Stimulated activated CD4-positive, alpha-beta T cell treated with anti-CD3 and anti-CD28 coated beads, Interleukin-12 subunit alpha, Interleukin-12 subunit beta, amount 100 ng/mL, for 4 hours (primary cell): ENCODE results near the gene SP5.
"Not testable (repeated sequence)": the region's sequence is repeated elsewhere in the genome, so short reads cannot be mapped to it uniquely, and the experiment has no call there.

Experiments
- DNase-seq: peaks from one replicate; pipeline ENCODE4 v3.0.0-alpha.2; 2020

Gene SP5

DNA sequence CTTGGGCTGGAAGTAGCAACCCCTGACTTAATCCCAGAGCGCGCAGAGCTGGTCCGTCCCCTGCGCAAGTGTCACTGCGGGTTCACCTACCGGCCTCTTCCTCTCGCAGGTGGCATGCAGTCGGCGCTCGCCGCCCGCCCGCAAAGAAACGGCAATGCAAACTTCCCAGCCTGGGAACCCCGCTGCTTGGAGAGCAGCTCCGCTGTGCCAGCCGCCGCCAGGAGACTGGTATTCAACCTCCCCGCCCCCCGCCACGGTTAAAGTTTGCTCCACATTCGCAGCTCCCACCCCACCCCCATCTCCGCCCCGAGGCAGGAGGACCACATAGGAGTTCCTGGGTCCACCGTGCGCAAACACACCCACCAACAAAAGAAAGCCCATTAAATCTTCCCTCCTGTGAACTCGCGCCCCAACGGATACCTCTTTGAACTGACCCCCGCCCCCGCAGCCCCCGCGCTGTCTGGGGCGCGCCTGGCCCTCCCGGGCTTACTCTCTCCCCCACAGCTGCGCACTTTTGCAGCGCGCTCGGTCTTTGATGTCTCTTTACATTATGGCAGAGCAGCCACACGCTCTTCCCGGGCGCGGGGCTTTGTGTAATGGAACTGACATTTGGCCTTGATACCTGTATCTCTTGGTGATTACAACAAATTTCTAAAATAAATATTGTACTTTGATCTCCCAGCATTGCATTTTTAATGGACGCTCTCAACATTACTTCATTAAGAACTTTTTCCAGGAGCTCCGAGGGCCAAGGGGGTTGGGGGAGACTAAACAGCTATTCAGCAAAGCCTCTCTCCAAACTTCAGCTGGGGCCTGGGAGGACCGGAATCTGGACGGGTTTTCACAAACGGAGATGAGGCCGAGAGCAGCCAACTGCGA is 3.1 kb upstream of the SP5 start:
- DNase-seq, result no peak

DNA sequence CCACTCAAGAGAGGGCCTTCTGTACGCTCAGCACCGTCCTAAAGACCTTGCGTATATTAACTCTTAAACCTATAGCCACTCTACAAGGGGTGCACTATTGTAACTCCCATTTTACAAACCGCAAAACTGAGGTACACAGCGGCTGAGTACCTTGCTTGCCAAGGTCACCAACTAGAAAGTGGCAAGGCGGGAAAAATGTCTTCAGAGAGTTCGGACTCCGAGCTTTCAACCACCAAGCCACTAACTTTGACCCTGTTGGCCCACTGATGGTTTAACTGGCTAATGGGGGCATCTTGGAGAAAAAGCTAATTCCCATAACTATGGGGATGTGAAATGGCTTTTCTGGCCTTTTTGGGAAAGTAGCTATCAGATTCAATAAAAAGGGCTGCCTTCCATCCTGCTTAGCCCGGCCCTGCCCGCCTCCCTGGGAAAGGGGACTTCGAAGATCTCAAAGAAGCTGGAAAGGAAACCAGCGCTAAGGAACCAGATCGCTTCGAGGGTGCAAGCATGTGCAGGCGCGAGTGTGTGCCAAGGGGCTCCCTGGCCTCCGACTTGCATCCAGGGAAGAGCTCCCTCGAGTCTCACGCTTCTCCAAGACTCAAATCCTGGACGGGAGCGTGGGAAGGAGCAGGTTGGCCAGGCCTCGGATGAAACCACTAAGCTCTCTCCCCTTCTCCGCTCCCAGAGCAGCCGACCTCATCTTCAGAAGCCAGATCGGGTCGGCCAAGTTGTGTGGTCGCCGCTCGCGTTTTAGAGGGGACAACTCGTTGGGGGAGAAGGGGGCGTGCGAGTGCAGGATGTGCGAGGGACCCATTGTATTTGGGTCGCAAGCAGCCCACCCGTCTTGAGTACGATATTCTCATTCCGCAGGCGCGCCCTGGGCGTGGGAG is 2.2 kb upstream of the SP5 start:
- DNase-seq, result no peak

DNA sequence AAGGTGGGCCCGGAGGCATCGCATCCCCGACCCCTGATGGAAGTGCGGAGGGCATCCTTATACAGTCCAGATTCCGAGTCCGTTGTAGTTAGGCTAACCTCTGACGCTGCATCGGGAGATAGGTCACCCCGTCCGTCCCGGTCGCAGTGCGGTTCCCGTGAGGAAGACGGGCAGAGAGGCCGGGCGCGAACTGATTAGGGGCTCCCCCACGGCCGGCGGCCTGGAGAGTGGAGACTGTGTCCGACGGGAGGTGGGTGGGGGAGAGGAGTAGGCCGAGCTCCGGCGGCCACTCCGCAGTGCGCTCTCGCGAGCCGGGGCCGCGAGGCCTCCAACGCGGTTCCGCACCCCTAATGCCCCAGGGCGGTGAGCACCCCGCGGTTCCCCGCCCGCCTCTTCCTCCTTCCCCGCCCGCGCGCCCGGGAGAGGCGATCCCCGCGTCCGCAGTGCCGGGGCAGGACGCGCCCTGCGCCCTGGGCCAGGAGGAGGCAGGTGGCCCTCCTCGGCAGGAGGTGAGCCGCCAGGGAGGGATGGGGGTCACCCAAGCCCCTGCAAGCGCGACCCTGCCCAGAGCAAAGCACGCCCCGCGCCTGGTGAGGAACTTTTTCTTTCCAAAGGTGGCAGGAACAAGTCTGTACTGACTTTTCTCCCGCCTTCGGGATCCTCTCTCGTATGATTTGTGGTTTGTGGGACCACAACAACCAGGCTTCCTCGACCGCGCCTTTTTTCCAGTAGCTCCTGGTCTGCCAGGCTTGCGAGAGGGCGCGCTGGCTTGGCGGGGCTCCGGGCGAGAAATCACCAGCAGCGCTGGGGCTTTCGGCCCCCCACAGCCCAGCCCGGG is 1.4 kb upstream of the SP5 start:
- DNase-seq, result no peak

DNA sequence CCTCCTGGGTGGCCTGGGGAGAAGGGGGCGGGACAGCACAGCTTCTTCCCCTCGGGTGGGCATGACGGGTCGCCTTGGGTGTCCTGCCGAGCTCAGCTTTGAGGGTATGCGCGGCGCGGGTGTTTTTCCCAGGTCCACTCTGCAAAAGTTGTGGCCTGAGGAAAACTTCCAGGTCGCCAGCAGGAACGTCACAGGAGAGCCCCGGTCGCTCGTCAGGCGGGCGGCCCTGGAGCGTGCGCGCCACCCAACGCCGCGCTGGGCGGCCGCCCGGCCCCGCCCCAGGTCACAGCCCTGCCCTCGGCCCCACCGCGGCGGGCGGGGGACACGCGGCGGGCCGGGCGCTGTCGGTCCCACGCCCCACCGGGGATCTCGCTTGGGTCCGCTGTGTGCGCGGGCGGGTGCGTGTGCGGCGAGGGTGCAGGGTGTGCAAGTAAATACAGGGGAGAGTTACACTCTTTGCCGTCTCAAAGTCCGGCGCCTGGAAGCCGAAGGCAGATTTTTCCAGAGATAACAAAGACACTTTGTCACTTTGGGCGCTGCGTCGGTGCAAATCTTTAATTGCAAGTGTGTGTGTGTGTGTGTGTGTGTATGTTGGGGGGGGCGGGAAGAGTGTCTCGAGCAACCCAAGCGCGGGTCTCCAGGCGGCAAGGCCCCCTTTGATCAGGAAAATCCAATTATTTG is 616 bp upstream of the SP5 start:
- no peak for DNase-seq

DNA sequence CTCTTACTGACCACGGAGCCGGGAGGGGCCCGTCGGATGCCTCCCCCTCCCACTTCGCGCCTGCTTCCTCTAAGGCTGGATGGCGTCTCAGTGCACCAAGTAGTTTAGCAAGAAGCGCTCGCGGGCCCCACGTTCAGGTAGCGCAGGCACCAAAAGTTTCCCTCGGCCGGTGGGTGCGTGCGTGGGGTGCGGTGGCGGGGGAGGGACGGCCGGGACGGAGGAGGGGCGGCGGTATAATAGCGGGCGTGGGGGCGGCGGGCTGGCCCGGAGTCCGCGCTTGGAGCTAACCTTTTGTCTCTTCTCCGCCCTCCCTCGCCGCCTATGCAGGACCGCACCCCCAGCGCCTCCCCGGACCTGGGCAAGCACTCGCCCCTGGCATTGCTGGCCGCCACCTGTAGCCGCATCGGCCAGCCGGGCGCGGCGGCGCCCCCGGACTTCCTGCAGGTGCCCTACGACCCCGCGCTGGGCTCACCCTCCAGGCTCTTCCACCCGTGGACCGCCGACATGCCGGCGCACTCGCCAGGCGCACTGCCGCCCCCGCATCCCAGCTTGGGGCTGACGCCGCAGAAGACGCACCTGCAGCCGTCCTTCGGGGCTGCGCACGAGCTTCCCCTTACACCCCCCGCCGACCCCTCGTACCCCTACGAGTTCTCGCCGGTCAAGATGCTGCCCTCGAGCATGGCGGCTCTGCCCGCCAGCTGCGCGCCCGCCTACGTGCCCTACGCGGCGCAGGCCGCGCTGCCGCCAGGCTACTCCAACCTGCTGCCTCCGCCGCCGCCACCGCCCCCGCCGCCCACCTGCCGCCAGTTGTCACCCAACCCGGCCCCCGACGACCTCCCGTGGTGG is 1.0 kb downstream of the SP5 start:
- DNase-seq, result no peak

DNA sequence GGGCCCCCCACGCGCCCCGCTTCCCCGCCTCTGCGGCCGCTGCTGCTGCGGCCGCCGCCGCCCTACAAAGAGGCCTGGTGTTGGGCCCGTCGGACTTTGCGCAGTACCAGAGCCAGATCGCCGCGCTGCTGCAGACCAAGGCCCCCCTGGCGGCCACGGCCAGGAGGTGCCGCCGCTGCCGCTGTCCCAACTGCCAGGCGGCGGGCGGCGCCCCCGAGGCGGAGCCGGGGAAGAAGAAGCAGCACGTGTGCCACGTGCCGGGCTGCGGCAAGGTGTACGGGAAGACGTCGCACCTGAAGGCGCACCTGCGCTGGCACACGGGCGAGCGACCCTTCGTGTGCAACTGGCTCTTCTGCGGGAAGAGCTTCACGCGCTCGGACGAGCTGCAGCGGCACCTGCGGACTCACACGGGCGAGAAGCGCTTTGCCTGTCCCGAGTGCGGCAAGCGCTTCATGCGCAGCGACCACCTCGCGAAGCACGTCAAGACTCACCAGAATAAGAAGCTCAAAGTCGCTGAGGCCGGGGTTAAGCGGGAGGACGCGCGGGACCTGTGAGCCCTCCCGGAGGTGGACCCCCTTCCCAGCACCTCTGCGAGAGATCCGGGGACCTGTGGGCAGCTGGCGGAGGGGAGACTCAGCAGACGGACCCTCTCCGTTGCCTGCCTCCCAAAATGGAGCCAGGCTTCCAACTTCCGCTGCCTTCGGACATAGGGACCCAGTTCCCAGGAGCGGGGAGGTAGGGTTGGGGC is 1.9 kb downstream of the SP5 start:
- peak; percentile 25 for DNase-seq

DNA sequence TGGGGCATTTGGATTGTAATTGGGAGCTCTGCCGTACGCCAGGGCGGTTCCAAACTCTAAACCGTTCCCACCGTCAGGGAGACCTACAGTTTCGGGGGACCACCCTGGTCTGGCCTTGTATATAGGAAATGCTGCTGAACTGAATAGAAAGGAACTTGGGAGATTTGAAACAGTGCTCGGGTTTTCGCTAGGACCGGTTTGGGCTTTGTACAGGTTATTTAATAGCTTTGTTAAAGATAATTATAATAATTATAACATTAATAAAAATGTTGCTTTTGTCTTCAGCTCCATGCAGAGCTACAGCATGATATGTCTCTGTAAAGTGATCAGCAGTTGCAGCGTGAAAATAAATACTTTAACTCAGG is 2.4 kb downstream of the SP5 start:
- no peak for DNase-seq

DNA sequence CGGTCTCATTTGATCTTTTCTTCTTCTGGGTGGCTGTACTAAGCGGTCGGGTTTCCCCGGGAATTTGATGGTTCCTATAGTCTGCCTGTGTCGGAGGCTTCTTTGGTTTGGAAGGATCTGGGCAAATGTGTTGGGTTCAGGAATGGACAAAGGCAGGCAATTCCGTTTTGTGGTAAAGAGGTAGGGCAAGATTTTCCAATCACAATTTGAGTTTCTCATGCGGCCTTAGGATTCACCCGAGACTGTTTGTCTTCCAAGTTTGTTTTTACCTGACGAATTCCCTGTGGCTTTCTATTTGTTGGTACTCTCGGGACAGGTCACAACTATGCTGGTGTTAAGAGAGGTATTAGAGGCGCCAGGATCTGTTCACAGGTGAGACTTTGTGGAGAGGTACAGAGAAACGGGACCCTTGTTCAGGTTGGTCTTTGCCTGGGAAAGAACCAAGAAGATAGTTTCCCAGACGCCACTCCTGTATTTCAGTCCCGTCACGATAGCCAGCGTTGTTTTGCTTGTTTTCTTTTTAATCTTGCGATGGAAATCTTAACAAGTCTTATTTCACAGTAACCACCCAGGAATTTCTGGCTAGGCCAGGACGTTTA is 3.0 kb downstream of the SP5 start:
- DNase-seq, result no peak

DNA sequence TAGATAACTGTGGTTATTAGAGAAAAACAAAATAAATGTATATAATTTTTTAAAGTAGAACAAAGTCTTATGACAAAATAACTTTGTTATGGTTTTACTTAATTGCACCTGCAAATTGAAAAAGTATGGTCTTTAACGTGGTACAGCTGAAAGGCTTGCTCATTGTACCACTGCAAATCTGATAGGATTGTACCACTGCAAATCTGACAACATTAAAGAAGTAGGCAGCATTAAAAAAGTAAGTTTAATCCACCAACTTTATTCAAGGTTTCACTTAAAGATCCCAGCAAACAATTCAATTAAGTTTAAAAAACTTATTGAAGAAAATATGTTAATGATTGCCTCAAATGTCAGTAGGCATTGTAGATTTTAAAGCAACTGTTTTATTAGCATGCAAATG is 4.7 kb downstream of the SP5 start:
- DNase-seq, result no peak

DNA sequence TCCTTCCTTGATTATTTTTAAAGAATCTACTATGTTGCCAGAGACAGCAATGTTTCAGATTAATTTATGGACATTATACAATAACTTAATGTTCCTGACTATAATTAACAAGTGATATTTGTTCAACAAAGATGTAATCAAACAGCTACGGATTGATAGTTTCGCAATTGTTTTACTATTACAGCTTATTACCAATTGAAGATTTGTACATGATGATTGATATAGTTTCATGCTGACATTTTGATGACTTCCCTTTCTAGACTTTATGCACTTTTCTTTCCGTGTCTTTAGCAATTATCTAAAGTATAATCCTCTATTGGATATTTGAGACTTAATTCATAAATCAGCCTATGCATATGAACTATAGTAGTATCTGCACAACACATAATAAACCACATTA is 6.5 kb downstream of the SP5 start:
- DNase-seq, result no peak

DNA sequence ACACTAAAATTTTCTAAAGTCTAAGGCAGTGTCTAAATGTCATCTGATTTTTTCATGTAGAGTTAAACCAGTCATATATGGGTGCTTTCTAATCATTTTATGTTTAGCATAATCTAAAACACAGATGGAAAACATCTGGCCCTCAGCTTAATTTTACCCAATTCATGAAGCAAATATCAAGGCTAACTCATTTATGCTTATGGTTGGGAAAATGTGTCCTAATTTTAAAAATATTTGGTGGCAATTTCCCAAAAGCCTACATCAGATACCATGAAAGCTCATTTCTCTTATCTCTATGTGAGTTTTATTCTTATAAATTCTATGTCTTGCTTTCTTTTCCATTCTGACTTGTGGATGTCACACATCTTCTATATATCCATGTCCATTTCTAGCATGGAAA is 7.2 kb downstream of the SP5 start:
- no peak for DNase-seq

DNA sequence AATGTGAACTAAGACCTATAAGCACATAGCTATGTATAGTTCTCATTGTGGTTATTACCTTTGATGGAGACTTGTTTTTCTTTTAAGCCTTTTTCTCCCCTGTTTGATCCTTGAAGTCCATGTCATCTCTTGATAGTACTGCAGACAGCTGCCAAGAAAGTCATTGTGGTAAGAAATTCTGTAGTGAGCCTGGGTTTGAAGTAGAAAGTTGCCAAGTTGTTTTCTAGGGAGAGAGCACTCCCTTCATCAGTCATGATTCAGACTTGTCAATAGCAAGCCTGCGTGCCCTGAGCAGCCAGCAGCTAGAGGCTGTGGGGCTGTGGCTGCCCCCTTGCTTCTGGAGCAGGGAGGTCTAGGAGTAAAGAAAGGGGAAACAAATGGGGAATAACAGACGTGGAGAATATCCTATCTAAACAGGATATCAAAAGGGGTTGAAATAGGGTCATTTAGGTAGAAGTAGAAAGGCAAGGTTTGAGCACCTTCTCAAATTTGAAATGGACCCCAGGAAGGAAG is 8.4 kb downstream of the SP5 start:
- no peak for DNase-seq

DNA sequence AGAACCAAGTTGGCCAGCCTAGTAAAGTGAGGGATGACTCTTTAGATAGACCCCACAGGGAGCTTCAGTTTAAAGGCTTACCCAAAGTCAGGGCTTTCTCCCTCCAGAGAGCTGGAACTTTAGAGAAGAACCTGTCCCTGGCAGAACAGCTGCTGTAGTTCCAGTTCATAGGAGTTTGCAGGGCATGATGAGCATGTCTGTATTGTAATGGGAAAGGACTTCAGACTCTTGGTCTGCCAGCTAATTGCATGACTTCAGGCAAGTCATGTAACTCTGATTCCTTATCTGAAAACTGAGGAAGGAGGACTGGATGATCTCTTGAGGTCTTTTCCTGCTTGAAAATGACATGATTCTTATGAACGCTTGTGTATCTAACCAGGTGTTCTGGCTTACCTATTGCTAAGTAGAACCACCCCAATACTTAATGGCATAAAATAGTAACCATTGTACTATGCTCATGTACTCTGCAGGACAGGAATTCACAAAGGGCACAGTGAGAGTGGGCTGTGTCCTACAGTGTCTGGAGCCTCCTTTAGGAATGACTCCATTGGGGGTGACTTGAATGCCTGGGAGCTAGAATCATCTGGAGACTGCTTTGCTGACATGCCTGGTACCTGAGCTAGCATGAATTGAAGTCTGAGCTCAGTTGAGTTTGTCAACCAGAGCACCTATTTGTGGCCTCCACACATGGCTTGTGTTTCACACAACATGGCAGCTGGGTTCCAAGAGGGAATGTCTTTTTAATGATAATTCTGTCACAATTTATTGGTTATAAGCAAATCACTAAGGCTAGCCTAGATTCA is 18.9 kb downstream of the SP5 start:
- no peak for DNase-seq

DNA sequence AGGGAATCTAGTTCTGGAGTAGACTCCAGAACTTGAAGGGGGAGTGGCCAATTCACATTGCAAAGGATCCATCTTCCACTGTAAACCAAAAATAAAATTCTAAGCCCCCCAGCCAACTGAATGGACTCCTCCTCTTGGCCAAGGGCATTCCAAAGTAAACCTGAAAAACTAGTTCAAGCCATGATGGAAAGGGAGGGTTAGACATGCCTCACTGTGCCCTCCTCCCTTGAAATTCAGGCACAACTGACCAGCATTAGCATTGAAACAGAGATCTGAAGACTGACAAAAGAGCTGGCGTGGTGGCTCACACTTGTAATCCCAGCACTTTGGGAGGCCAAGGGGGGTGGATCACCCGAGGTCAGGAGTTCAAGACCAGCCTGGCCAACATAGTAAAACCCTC is 19.5 kb downstream of the SP5 start:
- DNase-seq, result not testable (repeated sequence)

DNA sequence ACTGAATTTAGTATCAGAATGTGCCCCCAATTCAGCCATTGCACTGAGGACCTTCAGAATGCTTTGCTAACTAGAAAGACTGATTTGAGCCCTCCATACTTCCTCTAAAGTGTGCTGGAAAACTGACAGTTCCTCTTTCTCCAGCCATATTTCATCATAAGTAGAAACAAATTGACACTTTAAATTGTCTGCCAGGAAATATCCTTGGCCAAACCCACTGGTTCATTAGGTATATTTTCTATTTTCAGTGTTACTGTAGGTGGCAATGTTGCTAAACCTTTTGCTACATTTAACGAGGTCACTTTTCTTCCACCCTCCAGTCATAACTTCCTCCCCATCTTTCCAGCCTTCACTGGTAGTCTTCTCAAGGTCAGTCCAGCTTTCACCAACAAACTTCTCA is 21.5 kb downstream of the SP5 start:
- no peak for DNase-seq

DNA sequence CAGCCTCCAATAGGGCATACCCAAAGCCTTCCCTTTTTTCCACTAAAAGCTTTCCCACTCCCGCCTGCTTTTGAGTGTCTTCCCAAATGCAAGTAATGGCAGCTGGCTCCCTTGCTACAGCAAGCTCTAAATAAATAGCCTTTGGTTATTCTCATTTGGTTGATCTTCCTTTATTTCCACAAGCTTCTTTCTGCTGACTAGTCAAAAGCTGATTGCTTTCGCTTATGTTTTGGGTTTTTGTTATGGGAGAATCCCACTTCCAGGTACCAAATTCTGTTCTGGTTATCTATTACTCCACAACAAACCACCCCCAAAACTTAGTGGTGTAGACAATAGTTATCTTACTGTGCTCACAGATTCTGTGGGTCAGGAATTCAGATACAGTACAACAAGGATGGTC is 22.3 kb downstream of the SP5 start:
- DNase-seq, result no peak

DNA sequence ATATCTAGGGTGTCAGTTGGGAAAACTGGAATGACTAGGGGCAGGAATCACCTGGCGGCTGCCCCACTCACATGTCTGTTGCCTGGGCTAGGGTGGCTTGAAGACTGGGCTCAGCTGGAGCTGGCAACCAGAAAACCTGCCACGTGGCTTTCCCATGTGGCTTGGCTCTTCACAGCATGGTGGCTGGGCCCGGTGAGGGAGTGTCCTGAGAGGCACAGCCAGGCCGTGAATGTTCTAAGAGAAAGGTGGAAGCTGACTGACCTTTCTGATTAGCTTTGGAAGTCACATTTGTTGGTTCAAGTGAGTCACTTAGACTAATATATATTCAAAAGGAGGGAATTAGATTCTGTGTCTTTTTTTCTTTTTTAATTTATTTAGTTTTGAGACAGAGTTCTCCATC is 22.7 kb downstream of the SP5 start:
- DNase-seq, result no peak

DNA sequence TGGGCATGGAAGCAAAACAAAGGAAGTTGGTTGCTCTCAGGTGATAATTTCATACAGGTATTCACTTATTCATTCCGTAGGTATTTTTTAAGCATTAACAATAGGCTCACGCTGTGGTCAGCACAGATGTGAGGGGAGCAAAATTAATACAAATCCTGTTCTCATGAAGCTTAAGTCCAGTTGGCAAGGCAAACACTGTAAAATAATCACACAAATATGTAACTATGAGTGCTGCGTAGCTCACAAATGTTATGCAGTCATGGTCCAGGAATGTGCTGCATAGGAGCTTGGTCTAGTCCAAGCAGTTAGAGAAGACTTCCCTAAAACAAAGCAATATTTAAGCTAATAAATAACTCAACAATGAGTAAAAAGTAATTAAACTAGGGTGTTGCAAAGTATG is 23.9 kb downstream of the SP5 start:
- no peak for DNase-seq

DNA sequence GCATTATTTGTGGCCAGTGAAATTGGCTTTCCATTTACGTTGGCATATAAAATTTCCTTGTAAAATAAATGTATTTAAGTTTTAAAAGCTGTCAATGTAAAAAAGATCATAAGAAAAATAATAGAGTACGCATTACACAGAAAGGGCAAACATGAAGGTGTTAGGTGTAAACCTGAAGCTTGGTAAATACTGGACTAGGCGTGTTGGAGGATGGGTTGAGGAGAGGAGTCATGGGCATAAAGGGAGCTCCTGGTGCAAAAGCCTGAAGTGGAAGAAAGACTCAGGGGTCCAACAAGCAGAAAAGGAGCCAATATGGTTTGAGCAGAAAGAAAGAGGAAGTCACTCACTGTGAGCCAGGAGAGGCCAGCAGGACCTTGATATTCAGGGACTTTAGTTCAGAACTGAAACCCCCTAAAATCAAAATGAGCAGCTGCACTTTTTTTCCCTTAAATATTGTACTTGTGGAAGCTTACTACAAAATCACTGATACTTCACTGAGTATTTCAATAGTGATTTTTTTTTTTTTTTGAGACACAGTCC is 24.4 kb downstream of the SP5 start:
- no peak for DNase-seq
